ENCODE data around the gene ADAMTS12.

The ADAMTS12 gene

DNA sequence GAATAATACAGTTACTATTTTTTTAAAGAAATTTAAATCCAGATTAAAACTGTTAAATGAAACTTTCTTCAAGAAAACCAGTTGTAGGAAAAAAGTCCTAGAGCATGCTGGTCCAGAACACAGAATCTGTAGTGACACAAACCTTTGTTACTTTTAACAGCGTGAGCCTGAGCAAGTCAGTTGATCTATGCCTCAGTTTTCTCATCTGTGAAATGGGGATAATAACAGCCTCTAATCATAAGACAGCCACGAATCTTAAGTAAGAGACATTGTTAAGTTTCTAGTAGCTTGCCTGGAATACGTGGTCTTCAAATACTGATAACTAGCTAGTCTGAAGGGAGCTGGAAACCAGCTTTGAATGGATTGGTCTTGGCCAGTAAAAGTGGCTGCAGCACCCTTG, 158.6 kb downstream of the ADAMTS12 start:
- Histone ChIP-seq H3K9me3 (no peaks in the 10 kb centered on the region), H4K20me1 (no peaks in the 10 kb centered on the region), H3K4me1 (no peaks in the 10 kb centered on the region), H3K4me2 (no peak overlapping the region), H3K27ac (no peak overlapping the region), H3K9ac (no peak overlapping the region), H3K27me3 (no peaks in the 10 kb centered on the region), H3K4me3 (no peak overlapping the region), H3K36me3 (no peaks in the 10 kb centered on the region)
- no peak for TF ChIP-seq Cebpa-rat (IDR thresholded peaks at IDR 0.05)

- no peaks in the 10 kb centered on the region for H3K9me3 ChIP-seq
- H3K4me1 ChIP-seq: no peaks in the 10 kb centered on the region
- H3K27ac ChIP-seq: no peak overlapping the region
- no peak overlapping the region for H3K4me3 ChIP-seq
- TF ChIP-seq Cebpa-rat (IDR thresholded peaks at IDR 0.05): no peak
- H3K27me3 ChIP-seq: no peaks in the 10 kb centered on the region
- no peak overlapping the region for H3K9ac ChIP-seq
- H4K20me1 ChIP-seq: no peaks in the 10 kb centered on the region
- no peaks in the 10 kb centered on the region for H3K36me3 ChIP-seq
- no peak overlapping the region for H3K4me2 ChIP-seq
Observed at GRCh38 chr5:33726422-33727165, 165.2 kb downstream of the ADAMTS12 start.

- TF ChIP-seq Cebpa-rat (IDR thresholded peaks at IDR 0.05): no peak
- no peaks in the 10 kb centered on the region for H3K4me1 ChIP-seq
- no peaks in the 10 kb centered on the region for H3K27me3 ChIP-seq
- H3K27ac ChIP-seq: no peak overlapping the region
- no peak overlapping the region for H3K9ac ChIP-seq
- H3K9me3 ChIP-seq: no peaks in the 10 kb centered on the region
- H3K4me2 ChIP-seq: no peak overlapping the region
- H4K20me1 ChIP-seq: no peaks in the 10 kb centered on the region
- no peak overlapping the region for H3K4me3 ChIP-seq
- no peaks in the 10 kb centered on the region for H3K36me3 ChIP-seq
Observed at GRCh38 chr5:33725806-33726205, 166.0 kb downstream of the ADAMTS12 start.

GRCh38 chr5:33721491-33722200, 170.1 kb downstream of the ADAMTS12 start:
- H3K4me3 ChIP-seq: no peak overlapping the region
- no peak overlapping the region for H3K9ac ChIP-seq
- no peak overlapping the region for H3K27ac ChIP-seq
- H3K36me3 ChIP-seq: no peaks in the 10 kb centered on the region
- no peak for TF ChIP-seq Cebpa-rat (IDR thresholded peaks at IDR 0.05)
- H3K4me2 ChIP-seq: no peak overlapping the region
- no peaks in the 10 kb centered on the region for H3K9me3 ChIP-seq
- H3K4me1 ChIP-seq: no peaks in the 10 kb centered on the region
- H4K20me1 ChIP-seq: no peaks in the 10 kb centered on the region
- no peaks in the 10 kb centered on the region for H3K27me3 ChIP-seq

GRCh38 chr5:33720176-33720575, 171.6 kb downstream of the ADAMTS12 start:
- TF ChIP-seq Cebpa-rat (IDR thresholded peaks at IDR 0.05): no peak
- H3K27ac ChIP-seq: no peak overlapping the region
- no peaks in the 10 kb centered on the region for H4K20me1 ChIP-seq
- no peak overlapping the region for H3K4me2 ChIP-seq
- no peaks in the 10 kb centered on the region for H3K27me3 ChIP-seq
- no peaks in the 10 kb centered on the region for H3K4me1 ChIP-seq
- H3K36me3 ChIP-seq: no peaks in the 10 kb centered on the region
- H3K4me3 ChIP-seq: no peak overlapping the region
- no peaks in the 10 kb centered on the region for H3K9me3 ChIP-seq
- no peak overlapping the region for H3K9ac ChIP-seq

- Histone ChIP-seq H3K4me3 (no peak overlapping the region), H3K36me3 (no peaks in the 10 kb centered on the region), H3K4me1 (no peaks in the 10 kb centered on the region), H3K4me2 (no peak overlapping the region), H3K27ac (no peak overlapping the region), H3K27me3 (no peaks in the 10 kb centered on the region), H4K20me1 (no peaks in the 10 kb centered on the region), H3K9me3 (no peaks in the 10 kb centered on the region), H3K9ac (no peak overlapping the region)
- no peak for TF ChIP-seq Cebpa-rat (IDR thresholded peaks at IDR 0.05)
Observed at GRCh38 chr5:33719769-33720168, 172.0 kb downstream of the ADAMTS12 start.

DNA sequence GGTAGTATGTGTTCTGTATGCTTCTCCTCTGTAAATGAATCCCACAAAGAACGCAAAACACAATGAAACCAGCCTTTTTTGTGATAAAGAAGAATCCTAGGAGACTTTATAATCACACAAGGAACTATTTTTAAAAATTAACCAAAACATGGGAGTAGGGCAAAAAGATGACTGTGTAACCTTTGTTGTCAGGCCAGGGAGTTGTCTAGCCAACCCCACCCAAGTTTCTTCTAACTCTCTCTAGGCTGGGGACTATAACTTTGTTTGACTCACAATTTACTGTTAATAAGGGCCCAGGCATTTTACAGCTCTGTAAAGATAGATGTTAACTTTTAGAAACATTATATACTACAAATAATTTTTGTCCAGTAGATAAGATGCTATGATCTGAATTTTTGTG, 176.1 kb downstream of the ADAMTS12 start:
- no peak overlapping the region for H3K27ac ChIP-seq
- no peak for TF ChIP-seq Cebpa-rat (IDR thresholded peaks at IDR 0.05)
- H4K20me1 ChIP-seq: no peaks in the 10 kb centered on the region
- H3K9me3 ChIP-seq: peaks cover 5% of the 10 kb centered on the region; the same call in 1 of the 2 replicates
- H3K9ac ChIP-seq: no peak overlapping the region
- H3K4me1 ChIP-seq: peaks cover 6% of the 10 kb centered on the region; the same call in 1 of the 2 replicates
- H3K27me3 ChIP-seq: no peaks in the 10 kb centered on the region
- no peak overlapping the region for H3K4me2 ChIP-seq
- H3K36me3 ChIP-seq: no peaks in the 10 kb centered on the region
- H3K4me3 ChIP-seq: no peak overlapping the region

DNA sequence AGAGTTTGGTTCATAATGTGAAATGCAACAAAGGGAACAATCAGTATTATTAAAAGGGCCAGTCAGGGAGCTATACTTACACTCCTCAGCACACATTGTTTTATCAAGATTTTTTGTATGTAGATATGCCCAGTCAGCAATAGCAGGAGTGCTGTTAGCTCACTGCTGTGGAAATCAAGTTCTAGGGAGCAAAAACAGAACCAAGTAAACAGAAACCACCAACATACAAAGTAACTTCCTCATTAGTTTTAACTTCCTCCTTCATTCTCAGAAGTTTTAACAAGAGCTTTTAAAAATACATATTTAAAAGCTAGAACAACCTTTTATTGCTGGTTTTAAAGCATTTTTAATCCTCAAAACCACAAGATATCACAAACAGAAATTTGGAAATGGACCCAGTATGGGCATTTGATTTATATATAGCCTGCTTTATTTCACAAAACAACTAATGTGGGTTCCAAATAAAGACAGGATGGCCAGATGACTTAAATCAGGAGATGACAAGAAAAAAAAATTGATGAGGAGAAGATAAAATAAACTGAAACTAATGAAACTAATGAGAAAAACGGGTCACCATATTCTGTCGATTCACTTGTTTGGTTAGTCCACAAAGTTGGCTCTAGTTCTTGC, 178.5 kb downstream of the ADAMTS12 start:
- no peak for TF ChIP-seq Cebpa-rat (IDR thresholded peaks at IDR 0.05)
- H3K4me1 ChIP-seq: peaks cover 6% of the 10 kb centered on the region; the same call in 1 of the 2 replicates
- H3K36me3 ChIP-seq: no peaks in the 10 kb centered on the region
- no peaks in the 10 kb centered on the region for H3K27me3 ChIP-seq
- H3K9ac ChIP-seq: no peak overlapping the region
- H4K20me1 ChIP-seq: no peaks in the 10 kb centered on the region
- H3K9me3 ChIP-seq: peaks cover 5% of the 10 kb centered on the region; the same call in 1 of the 2 replicates
- no peak overlapping the region for H3K27ac ChIP-seq
- no peak overlapping the region for H3K4me3 ChIP-seq
- no peak overlapping the region for H3K4me2 ChIP-seq

DNA sequence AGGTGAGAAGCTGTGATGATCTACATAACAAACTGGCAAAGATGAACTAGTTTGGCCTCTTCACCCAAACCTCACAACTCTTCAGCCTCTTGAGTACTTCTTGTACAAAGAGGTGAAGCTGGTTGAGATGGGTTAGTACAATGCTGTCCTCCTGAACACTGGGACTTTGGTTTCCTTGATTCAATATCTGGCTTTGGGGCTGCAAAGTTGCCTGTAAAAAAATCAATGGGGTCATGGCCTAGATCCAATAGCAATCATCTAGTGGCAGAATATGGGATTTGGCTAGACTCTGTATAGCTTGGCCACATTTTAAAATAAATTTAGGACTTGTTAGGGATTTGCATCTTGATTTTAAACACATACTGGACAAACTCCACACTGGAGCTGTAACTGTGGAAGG, 179.1 kb downstream of the ADAMTS12 start:
- no peak overlapping the region for H3K9ac ChIP-seq
- no peak for TF ChIP-seq Cebpa-rat (IDR thresholded peaks at IDR 0.05)

More for the DNA sequence above, 179.1 kb downstream of the ADAMTS12 start:
- H3K4me2 ChIP-seq: no peak overlapping the region
- no peak overlapping the region for H3K27ac ChIP-seq
- no peak overlapping the region for H3K4me3 ChIP-seq
- no peaks in the 10 kb centered on the region for H3K36me3 ChIP-seq
- peaks cover 5% of the 10 kb centered on the region; the same call in 1 of the 2 replicates for H3K9me3 ChIP-seq
- H4K20me1 ChIP-seq: no peaks in the 10 kb centered on the region
- H3K27me3 ChIP-seq: no peaks in the 10 kb centered on the region
- H3K4me1 ChIP-seq: peaks cover 6% of the 10 kb centered on the region; the same call in 1 of the 2 replicates
